OCI-LY1 (cell line): ENCODE measurements around the gene PGA4.

ENCODE experiments used
- EZH2 ChIP-seq: fragments of 200-600 bp; sonication (generic), shearing (Covaris generic); IDR thresholded peaks from 2 replicates; pipeline ENCODE4 v1.8.0; 2017; ENCODE audit warnings: borderline replicate concordance, mixed run types, mild to moderate bottlenecking, antibody characterized with exemption, low read length, moderate library complexity, mixed read lengths
- TF ChIP-seq, protein P1 (sequence below): fragments of 200-600 bp; sonication (generic), shearing (Covaris generic); IDR thresholded peaks from 2 replicates; pipeline ENCODE4 v1.5.1; 2017; ENCODE audit warnings: mild to moderate bottlenecking, antibody characterized with exemption, low read length, moderate library complexity, mixed read lengths

DNA sequence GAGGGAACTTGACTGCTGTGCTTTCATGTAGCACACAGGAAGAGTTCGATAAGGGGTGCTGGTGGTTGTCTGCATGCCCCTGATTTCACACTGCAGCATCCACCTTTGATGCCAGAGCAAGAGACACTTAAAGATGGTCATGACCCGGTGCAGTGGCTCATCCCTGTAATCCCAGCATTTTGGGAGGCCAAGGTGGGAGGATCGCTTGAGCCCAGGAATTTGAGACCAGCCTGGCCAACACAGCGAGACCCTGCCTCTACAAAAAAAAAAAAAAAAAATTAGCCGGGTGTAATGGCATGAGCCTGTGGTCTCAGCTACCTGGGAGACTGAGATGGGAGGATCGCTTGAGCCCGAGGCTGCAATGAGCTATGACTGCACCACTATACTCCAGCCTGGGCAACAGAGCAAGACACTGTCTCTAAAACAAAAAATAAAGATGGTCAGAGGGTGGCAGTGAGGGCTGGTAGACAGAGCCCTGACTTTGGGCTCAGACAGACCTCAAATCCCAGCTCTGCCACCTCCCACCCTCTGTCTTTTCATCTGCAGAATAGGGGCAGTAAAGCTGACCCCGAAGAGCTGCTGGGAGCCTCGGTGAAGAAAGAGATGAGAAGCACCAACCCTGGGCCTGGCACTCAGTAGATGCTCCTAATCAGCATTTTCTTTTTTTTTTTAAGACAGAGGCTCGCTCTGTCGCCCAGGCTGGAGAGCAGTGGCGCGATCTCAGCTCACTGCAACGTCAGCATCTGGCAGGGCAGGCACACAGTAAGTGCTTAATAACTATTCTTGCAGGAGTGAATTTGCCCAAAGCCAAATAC, 55.2 kb downstream of the PGA4 start:
- TF ChIP-seq, protein P1, sequence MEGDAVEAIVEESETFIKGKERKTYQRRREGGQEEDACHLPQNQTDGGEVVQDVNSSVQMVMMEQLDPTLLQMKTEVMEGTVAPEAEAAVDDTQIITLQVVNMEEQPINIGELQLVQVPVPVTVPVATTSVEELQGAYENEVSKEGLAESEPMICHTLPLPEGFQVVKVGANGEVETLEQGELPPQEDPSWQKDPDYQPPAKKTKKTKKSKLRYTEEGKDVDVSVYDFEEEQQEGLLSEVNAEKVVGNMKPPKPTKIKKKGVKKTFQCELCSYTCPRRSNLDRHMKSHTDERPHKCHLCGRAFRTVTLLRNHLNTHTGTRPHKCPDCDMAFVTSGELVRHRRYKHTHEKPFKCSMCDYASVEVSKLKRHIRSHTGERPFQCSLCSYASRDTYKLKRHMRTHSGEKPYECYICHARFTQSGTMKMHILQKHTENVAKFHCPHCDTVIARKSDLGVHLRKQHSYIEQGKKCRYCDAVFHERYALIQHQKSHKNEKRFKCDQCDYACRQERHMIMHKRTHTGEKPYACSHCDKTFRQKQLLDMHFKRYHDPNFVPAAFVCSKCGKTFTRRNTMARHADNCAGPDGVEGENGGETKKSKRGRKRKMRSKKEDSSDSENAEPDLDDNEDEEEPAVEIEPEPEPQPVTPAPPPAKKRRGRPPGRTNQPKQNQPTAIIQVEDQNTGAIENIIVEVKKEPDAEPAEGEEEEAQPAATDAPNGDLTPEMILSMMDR = no peak
- no peak for TF ChIP-seq EZH2
